ENCODE results near the gene SMCO4.

Gene SMCO4

GRCh38 chr11:93529707-93530467, 13.3 kb downstream of the SMCO4 start:
- Histone ChIP-seq H2BK5ac (ENCODE audit: low read length) (no peak overlapping the region), H3K36me3 (replicated peaks in 1 of 2; ENCODE audit: control insufficient read depth in 2 of 2, insufficient read depth in 2 of 2, low read length in 2 of 2) (peaks cover 0 to 3% of the 10 kb centered on the region in 2 donors), H2AK5ac (ENCODE audit: low read depth, low read length) (no peak overlapping the region), H3K27me3 (ENCODE audit: control insufficient read depth in 3 of 3, insufficient read depth in 3 of 3, low read depth in 1 of 3, low read length in 3 of 3) (no peaks in the 10 kb centered on the region), H3K14ac (ENCODE audit: low read length) (no peak overlapping the region), H2BK12ac (ENCODE audit: low read length) (no peak overlapping the region), H3K4me3 (ENCODE audit: low read length in 2 of 2) (no peak overlapping the region), H3K4me2 (ENCODE audit: insufficient read depth, low read length, poor library complexity, severe bottlenecking) (no peak overlapping the region), H3K9me3 (replicated peaks in 1 of 2; ENCODE audit: control insufficient read depth in 2 of 2, insufficient read depth in 1 of 2, low read depth in 1 of 2, low read length in 2 of 2) (peaks cover 0 to 3% of the 10 kb centered on the region in 2 donors), H4K91ac (ENCODE audit: low read depth, low read length, poor library complexity) (no peak overlapping the region), H2BK15ac (ENCODE audit: low read length) (no peak overlapping the region), H3K4ac (ENCODE audit: low read length) (no peak overlapping the region), H4K8ac (ENCODE audit: low read depth, low read length) (no peak overlapping the region), H2AFZ (ENCODE audit: low read length) (no peak overlapping the region), H3K9ac (ENCODE audit: low read depth, low read length, poor library complexity) (no peak overlapping the region), H2BK120ac (ENCODE audit: low read depth, low read length) (no peak overlapping the region), H3K23ac (ENCODE audit: low read depth, low read length, poor library complexity) (no peak overlapping the region), H3K27ac (replicated peaks; ENCODE audit: low read length) (no peak overlapping the region), H3K4me1 (ENCODE audit: control insufficient read depth in 2 of 2, insufficient read depth in 1 of 2, low read depth in 1 of 2, low read length in 2 of 2) (peaks cover 5 to 22% of the 10 kb centered on the region in 2 donors), H3K18ac (ENCODE audit: low read length) (no peak overlapping the region), H3K79me1 (ENCODE audit: low read depth, low read length) (no peaks in the 10 kb centered on the region)
- WGBS, 2 donors (ENCODE audit: extremely low coverage in 2 of 2, insufficient read length in 2 of 2, insufficient replicate concordance in 1 of 2), result no CpG with 5 or more reads among the region's 9 CpGs
- no peak for DNase-seq (ENCODE audit: low spot score)

GRCh38 chr11:93528757-93529645, 14.2 kb downstream of the SMCO4 start:
- Histone ChIP-seq H3K4ac (ENCODE audit: low read length) (no peak overlapping the region), H3K4me3 (ENCODE audit: low read length in 2 of 2) (no peak overlapping the region), H3K18ac (ENCODE audit: low read length) (no peak overlapping the region), H3K9ac (ENCODE audit: low read depth, low read length, poor library complexity) (no peak overlapping the region), H2BK5ac (ENCODE audit: low read length) (no peak overlapping the region), H3K23ac (ENCODE audit: low read depth, low read length, poor library complexity) (no peak overlapping the region), H3K4me2 (ENCODE audit: insufficient read depth, low read length, poor library complexity, severe bottlenecking) (no peak overlapping the region), H3K9me3 (replicated peaks in 1 of 2; ENCODE audit: control insufficient read depth in 2 of 2, insufficient read depth in 1 of 2, low read depth in 1 of 2, low read length in 2 of 2) (peaks cover 0 to 3% of the 10 kb centered on the region in 2 donors), H2AK5ac (ENCODE audit: low read depth, low read length) (no peak overlapping the region), H3K79me1 (ENCODE audit: low read depth, low read length) (no peaks in the 10 kb centered on the region), H2BK12ac (ENCODE audit: low read length) (no peak overlapping the region), H3K4me1 (ENCODE audit: control insufficient read depth in 2 of 2, insufficient read depth in 1 of 2, low read depth in 1 of 2, low read length in 2 of 2) (peaks cover 5 to 20% of the 10 kb centered on the region in 2 donors), H3K36me3 (replicated peaks in 1 of 2; ENCODE audit: control insufficient read depth in 2 of 2, insufficient read depth in 2 of 2, low read length in 2 of 2) (no peaks in the 10 kb centered on the region), H4K91ac (ENCODE audit: low read depth, low read length, poor library complexity) (no peak overlapping the region), H3K14ac (ENCODE audit: low read length) (no peak overlapping the region), H3K27ac (replicated peaks; ENCODE audit: low read length) (no peak overlapping the region), H3K27me3 (ENCODE audit: control insufficient read depth in 3 of 3, insufficient read depth in 3 of 3, low read depth in 1 of 3, low read length in 3 of 3) (no peaks in the 10 kb centered on the region), H2BK15ac (ENCODE audit: low read length) (no peak overlapping the region), H2BK120ac (ENCODE audit: low read depth, low read length) (no peak overlapping the region), H4K8ac (ENCODE audit: low read depth, low read length) (no peak overlapping the region), H2AFZ (ENCODE audit: low read length) (no peak overlapping the region)
- no CpG with 5 or more reads among the region's 10 CpGs for whole genome bisulfite sequencing, 2 donors (ENCODE audit: extremely low coverage in 2 of 2, insufficient read length in 2 of 2, insufficient replicate concordance in 1 of 2)
- no peak for DNase-seq (ENCODE audit: low spot score)

GRCh38 chr11:93528252-93528651, 14.9 kb downstream of the SMCO4 start:
- WGBS, 2 donors (ENCODE audit: extremely low coverage in 2 of 2, insufficient read length in 2 of 2, insufficient replicate concordance in 1 of 2), result no CpG with 5 or more reads among the region's 4 CpGs
- Histone ChIP-seq H3K9ac (ENCODE audit: low read depth, low read length, poor library complexity) (no peak overlapping the region), H3K36me3 (replicated peaks in 1 of 2; ENCODE audit: control insufficient read depth in 2 of 2, insufficient read depth in 2 of 2, low read length in 2 of 2) (no peaks in the 10 kb centered on the region), H3K4me2 (ENCODE audit: insufficient read depth, low read length, poor library complexity, severe bottlenecking) (no peak overlapping the region), H4K8ac (ENCODE audit: low read depth, low read length) (no peak overlapping the region), H3K27ac (replicated peaks; ENCODE audit: low read length) (no peak overlapping the region), H3K18ac (ENCODE audit: low read length) (no peak overlapping the region), H3K79me1 (ENCODE audit: low read depth, low read length) (no peaks in the 10 kb centered on the region), H4K91ac (ENCODE audit: low read depth, low read length, poor library complexity) (no peak overlapping the region), H2BK12ac (ENCODE audit: low read length) (no peak overlapping the region), H2BK15ac (ENCODE audit: low read length) (no peak overlapping the region), H2AFZ (ENCODE audit: low read length) (no peak overlapping the region), H2BK120ac (ENCODE audit: low read depth, low read length) (no peak overlapping the region), H3K27me3 (ENCODE audit: control insufficient read depth in 3 of 3, insufficient read depth in 3 of 3, low read depth in 1 of 3, low read length in 3 of 3) (no peaks in the 10 kb centered on the region), H3K4me3 (ENCODE audit: low read length in 2 of 2) (no peak overlapping the region), H3K9me3 (replicated peaks in 1 of 2; ENCODE audit: control insufficient read depth in 2 of 2, insufficient read depth in 1 of 2, low read depth in 1 of 2, low read length in 2 of 2) (peaks cover 0 to 3% of the 10 kb centered on the region in 2 donors), H3K4me1 (ENCODE audit: control insufficient read depth in 2 of 2, insufficient read depth in 1 of 2, low read depth in 1 of 2, low read length in 2 of 2) (peaks cover 5 to 20% of the 10 kb centered on the region in 2 donors), H2AK5ac (ENCODE audit: low read depth, low read length) (no peak overlapping the region), H3K14ac (ENCODE audit: low read length) (no peak overlapping the region), H3K4ac (ENCODE audit: low read length) (no peak overlapping the region), H3K23ac (ENCODE audit: low read depth, low read length, poor library complexity) (no peak overlapping the region), H2BK5ac (ENCODE audit: low read length) (no peak overlapping the region)
- DNase-seq (ENCODE audit: low spot score), result no peak
